Cortex of kidney (tissue), 1 donor: Measurements from ENCODE around the gene ARFGAP1.

Source experiments
- DNase-seq: peaks from one replicate; lab custom pipeline; 2025; lab: John Stamatoyannopoulos, UW

The ARFGAP1 gene

GRCh38 chr20:63309261-63310071 lies 36.9 kb downstream of the ARFGAP1 start:
- no peak for DNase-seq

- DNase-seq: no peak
Measured at GRCh38 chr20:63310265-63310991, 37.8 kb downstream of the ARFGAP1 start.

- DNase-seq: no peak
Measured at GRCh38 chr20:63311186-63311832, 38.7 kb downstream of the ARFGAP1 start.

GRCh38 chr20:63311833-63312243 lies 39.2 kb downstream of the ARFGAP1 start:
- DNase-seq: no peak

GRCh38 chr20:63312273-63312672 lies 39.7 kb downstream of the ARFGAP1 start:
- DNase-seq: no peak

- no peak for DNase-seq
Measured at GRCh38 chr20:63312690-63313348, 40.2 kb downstream of the ARFGAP1 start.

- DNase-seq: no peak
Measured at GRCh38 chr20:63313349-63314014, 40.9 kb downstream of the ARFGAP1 start.

- DNase-seq: no peak
Measured at GRCh38 chr20:63314015-63314471, 41.4 kb downstream of the ARFGAP1 start.

- DNase-seq: no peak
Measured at GRCh38 chr20:63314566-63315239, 42.1 kb downstream of the ARFGAP1 start.

GRCh38 chr20:63315240-63315689 lies 42.7 kb downstream of the ARFGAP1 start:
- DNase-seq: no peak

GRCh38 chr20:63315731-63316491 lies 43.3 kb downstream of the ARFGAP1 start:
- no peak for DNase-seq

GRCh38 chr20:63316502-63316921 lies 43.9 kb downstream of the ARFGAP1 start:
- no peak for DNase-seq

GRCh38 chr20:63317061-63317460 lies 44.4 kb downstream of the ARFGAP1 start:
- DNase-seq: no peak

GRCh38 chr20:63317601-63318291 lies 45.1 kb downstream of the ARFGAP1 start:
- no peak for DNase-seq

- DNase-seq: no peak
Measured at GRCh38 chr20:63318391-63319163, 46.0 kb downstream of the ARFGAP1 start.

- no peak for DNase-seq
Measured at GRCh38 chr20:63319164-63320040, 46.8 kb downstream of the ARFGAP1 start.

- no peak for DNase-seq
Measured at GRCh38 chr20:63320041-63320511, 47.5 kb downstream of the ARFGAP1 start.
